Lower leg skin (tissue), 4 donors: ENCODE data around the gene TBC1D7. TPM values are rescaled to one million over a fixed set of nuclear protein-coding genes. Genes with fewer than 3 reads are reported as not detected.

Experiments
- DNase-seq, 2 donors: peaks; one replicate each; pipeline ENCODE4 v3.0.0-alpha.2; 2019; ENCODE audit warnings: low spot score in 2 of 2
- H3K4me3 ChIP-seq: fragments of 200-600 bp; sonication (generic); 2 replicates; pipeline ENCODE4 v1.5.1; 2017; ENCODE audit warnings: mild to moderate bottlenecking, low read depth; ENCODE audit not compliant: poor library complexity, severe bottlenecking
- POLR2A ChIP-seq, 2 donors: fragments of 450-650 bp; IDR thresholded peaks; one replicate each; pipeline ENCODE4 v1.6.1; 2016 to 2017; ENCODE audit warnings: antibody characterized with exemption in 2 of 2, mild to moderate bottlenecking in 1 of 2, moderate library complexity in 1 of 2
- WGBS, 2 donors: methylation state at CpG; one replicate each; pipeline ENCODE4 v1.1.5; 2018; 5-methylcytosine and 5-hydroxymethylcytosine counted together
- intact Hi-C: fragments of 100-400 bp; cut with DNase I; formaldehyde crosslinking; loops from one replicate; pipeline ENCODE4 v1.15.0; 2023; ENCODE audit warnings: low total_unique reads
- total RNA-seq, 4 donors: library from RNA; depleted of rRNA; stranded (reverse); fragments of >200 nt; gene quantifications; one replicate each; pipeline ENCODE4 v1.1.0, GENCODE V29; 2016
- TF ChIP-seq, protein P1 (sequence below), 3 donors: fragments of 450-650 bp; IDR thresholded peaks; one replicate each; pipeline ENCODE4 v1.5.1; 2016; ENCODE audit warnings: antibody characterized with exemption in 3 of 3, mild to moderate bottlenecking in 3 of 3, moderate library complexity in 2 of 3

The TBC1D7 gene
- total RNA-seq, 4 donors from 2014 or later: 8.2 to 15.7 (median 14.3) TPM

GRCh38 chr6:13286181-13286580 lies 42.2 kb downstream of the TBC1D7 start:
- no peak for TF ChIP-seq POLR2A (IDR thresholded peaks at IDR 0.05)
- TF ChIP-seq, protein P1, sequence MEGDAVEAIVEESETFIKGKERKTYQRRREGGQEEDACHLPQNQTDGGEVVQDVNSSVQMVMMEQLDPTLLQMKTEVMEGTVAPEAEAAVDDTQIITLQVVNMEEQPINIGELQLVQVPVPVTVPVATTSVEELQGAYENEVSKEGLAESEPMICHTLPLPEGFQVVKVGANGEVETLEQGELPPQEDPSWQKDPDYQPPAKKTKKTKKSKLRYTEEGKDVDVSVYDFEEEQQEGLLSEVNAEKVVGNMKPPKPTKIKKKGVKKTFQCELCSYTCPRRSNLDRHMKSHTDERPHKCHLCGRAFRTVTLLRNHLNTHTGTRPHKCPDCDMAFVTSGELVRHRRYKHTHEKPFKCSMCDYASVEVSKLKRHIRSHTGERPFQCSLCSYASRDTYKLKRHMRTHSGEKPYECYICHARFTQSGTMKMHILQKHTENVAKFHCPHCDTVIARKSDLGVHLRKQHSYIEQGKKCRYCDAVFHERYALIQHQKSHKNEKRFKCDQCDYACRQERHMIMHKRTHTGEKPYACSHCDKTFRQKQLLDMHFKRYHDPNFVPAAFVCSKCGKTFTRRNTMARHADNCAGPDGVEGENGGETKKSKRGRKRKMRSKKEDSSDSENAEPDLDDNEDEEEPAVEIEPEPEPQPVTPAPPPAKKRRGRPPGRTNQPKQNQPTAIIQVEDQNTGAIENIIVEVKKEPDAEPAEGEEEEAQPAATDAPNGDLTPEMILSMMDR (IDR thresholded peaks at IDR 0.05): no peak
- no peak overlapping the region for H3K4me3 ChIP-seq
- intact Hi-C loops: no loop called here
- 80 to 81% methylated on average over 4 of the region's 4 CpGs for WGBS, 2 donors
- DNase-seq: peak in 1 of 2 donors; percentile 78

DNA sequence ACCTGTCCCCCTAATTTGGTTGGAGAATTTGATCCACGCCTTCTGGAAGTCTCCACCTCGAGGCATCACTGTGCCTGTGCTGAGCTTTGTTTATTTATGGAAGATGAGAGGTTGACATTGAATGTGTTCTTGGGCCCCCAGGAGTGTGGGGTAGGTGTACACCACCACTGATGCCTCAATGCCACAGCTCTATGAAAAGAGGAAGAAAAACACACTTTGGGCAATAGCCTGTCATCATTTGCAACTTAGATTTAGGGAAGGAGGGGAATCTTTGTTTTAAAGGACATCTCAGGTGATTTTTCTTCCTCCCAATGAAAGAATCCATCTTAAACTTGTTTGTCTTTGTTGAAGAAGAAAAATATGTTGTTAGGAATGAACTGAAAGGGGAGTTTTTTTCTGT lies 42.6 kb downstream of the TBC1D7 start:
- intact Hi-C loops: no loop called here
- 88 to 90% methylated on average over 2 of the region's 2 CpGs for WGBS, 2 donors
- no peak for DNase-seq

GRCh38 chr6:13284646-13285045 lies 43.7 kb downstream of the TBC1D7 start:
- no peak overlapping the region for H3K4me3 ChIP-seq
- intact Hi-C loops: no loop called here
- WGBS, 2 donors: 87 to 91% methylated on average over 6 of the region's 6 CpGs
- TF ChIP-seq, protein P1 (IDR thresholded peaks at IDR 0.05): no peak
- TF ChIP-seq POLR2A (IDR thresholded peaks at IDR 0.05): no peak
- no peak for DNase-seq

More for the DNA sequence above, 42.6 kb downstream of the TBC1D7 start:
- H3K4me3 ChIP-seq: no peak overlapping the region
- TF ChIP-seq POLR2A (IDR thresholded peaks at IDR 0.05): no peak
- TF ChIP-seq, protein P1 (IDR thresholded peaks at IDR 0.05): no peak

- WGBS, 2 donors: 93 to 94% methylated on average over 14 of the region's 14 CpGs
- no peak overlapping the region for H3K4me3 ChIP-seq
- DNase-seq: no peak
- intact Hi-C loops: no loop called here
- no peak for TF ChIP-seq POLR2A (IDR thresholded peaks at IDR 0.05)
- TF ChIP-seq, protein P1 (IDR thresholded peaks at IDR 0.05): no peak
Measured at GRCh38 chr6:13283331-13283730, 45.0 kb downstream of the TBC1D7 start.

GRCh38 chr6:13282393-13283069 lies 45.8 kb downstream of the TBC1D7 start:
- H3K4me3 ChIP-seq: no peak overlapping the region
- no peak for DNase-seq
- 89 to 91% methylated on average over 8 of the region's 8 CpGs for WGBS, 2 donors
- intact Hi-C loops: no loop called here
- TF ChIP-seq, protein P1 (IDR thresholded peaks at IDR 0.05): no peak
- TF ChIP-seq POLR2A (IDR thresholded peaks at IDR 0.05): no peak

DNA sequence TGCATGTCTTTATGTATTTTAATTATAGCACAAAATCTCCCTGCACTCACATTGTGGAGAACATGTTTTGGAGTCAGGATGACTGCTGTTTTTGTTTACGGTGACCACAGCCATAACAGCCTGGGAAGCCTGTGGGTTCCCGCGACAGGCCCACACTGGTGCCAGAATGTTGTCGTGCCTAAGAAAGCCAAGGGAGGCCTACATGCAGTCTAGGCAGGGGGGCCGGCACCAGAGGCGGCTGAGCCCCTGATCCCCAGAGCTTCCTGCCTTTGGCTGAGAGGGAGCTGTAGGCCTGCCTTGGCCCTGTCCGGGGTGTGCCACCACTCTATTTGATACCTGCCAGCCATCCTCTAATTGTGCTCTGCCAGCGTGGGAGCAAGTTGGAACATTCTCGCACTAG lies 46.7 kb downstream of the TBC1D7 start:
- no peak for DNase-seq
- intact Hi-C loops: no loop called here
- H3K4me3 ChIP-seq: no peak overlapping the region
- no peak for TF ChIP-seq POLR2A (IDR thresholded peaks at IDR 0.05)
- TF ChIP-seq, protein P1 (IDR thresholded peaks at IDR 0.05): no peak
- 68 to 80% methylated on average over 7 to 8 of the region's 9 CpGs for WGBS, 2 donors
